Measurements from ENCODE around the gene COL2A1.

DNA sequence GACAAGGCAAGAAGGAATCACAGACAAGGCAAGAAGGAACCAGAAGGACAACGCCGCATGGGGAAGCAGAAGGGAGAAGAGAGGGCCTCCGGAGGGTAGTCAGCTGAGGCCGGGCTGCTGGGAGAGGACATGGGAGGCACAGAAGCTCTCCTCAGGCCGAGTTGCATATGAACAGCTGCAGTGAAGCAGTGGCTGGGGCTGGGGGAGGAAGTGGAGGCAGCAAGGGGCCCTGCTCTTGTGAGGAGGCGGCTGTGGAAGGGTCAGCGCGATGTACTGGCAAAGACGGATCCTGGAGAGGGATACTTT is 62.8 kb downstream of the COL2A1 start:
- TF ChIP-seq, protein P1, sequence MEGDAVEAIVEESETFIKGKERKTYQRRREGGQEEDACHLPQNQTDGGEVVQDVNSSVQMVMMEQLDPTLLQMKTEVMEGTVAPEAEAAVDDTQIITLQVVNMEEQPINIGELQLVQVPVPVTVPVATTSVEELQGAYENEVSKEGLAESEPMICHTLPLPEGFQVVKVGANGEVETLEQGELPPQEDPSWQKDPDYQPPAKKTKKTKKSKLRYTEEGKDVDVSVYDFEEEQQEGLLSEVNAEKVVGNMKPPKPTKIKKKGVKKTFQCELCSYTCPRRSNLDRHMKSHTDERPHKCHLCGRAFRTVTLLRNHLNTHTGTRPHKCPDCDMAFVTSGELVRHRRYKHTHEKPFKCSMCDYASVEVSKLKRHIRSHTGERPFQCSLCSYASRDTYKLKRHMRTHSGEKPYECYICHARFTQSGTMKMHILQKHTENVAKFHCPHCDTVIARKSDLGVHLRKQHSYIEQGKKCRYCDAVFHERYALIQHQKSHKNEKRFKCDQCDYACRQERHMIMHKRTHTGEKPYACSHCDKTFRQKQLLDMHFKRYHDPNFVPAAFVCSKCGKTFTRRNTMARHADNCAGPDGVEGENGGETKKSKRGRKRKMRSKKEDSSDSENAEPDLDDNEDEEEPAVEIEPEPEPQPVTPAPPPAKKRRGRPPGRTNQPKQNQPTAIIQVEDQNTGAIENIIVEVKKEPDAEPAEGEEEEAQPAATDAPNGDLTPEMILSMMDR (IDR thresholded peaks at IDR 0.05): no peak
- TF ChIP-seq POLR2A (IDR thresholded peaks at IDR 0.05): no peak
